ENCODE data around the gene FLACC1. TPM values are rescaled to one million over a fixed set of nuclear protein-coding genes. Genes with fewer than 3 reads are reported as not detected.

Gene FLACC1
- total and polyA plus RNA-seq, 9 of the 15 experiments (the other 6 are each of a cell fraction or from before 2014, with no cell fraction given) = 0.07 to 0.68 (median 0.22) TPM; not detected in 2

- TF ChIP-seq MBD1 (CRISPR knock-in tag; IDR thresholded peaks at IDR 0.05) = no peak
- TF ChIP-seq CEBPZ (IDR thresholded peaks at IDR 0.05; ENCODE audit: borderline replicate concordance, low read depth, low read length) = no peak
- TF ChIP-seq CBX1 (IDR thresholded peaks at IDR 0.05; ENCODE audit: low read depth) = no peak
- TF ChIP-seq U2AF1 (optimal IDR thresholded peaks at IDR 0.05; ENCODE audit: low read depth, low read length) = no peak
- no peak for TF ChIP-seq ETV5 (CRISPR knock-in tag; IDR thresholded peaks at IDR 0.05; ENCODE audit: low read depth)
- no peak for TF ChIP-seq ZFP30 (CRISPR knock-in tag; IDR thresholded peaks at IDR 0.05; ENCODE audit: borderline replicate concordance)
- TF ChIP-seq THRB (CRISPR knock-in tag; conservative IDR thresholded peaks at IDR 0.05) = no peak
- TF ChIP-seq FIP1L1 (IDR thresholded peaks at IDR 0.05; ENCODE audit: low read depth, low read length, poor library complexity, severe bottlenecking) = no peak
- peak; percentile 81 for TF ChIP-seq ATF4 (CRISPR knock-in tag; IDR thresholded peaks at IDR 0.05)
- TF ChIP-seq STAT5A (IDR thresholded peaks at IDR 0.05; ENCODE audit: borderline replicate concordance, low read length) = peak; percentile 79
- TF ChIP-seq XRCC4 (IDR thresholded peaks at IDR 0.05; ENCODE audit: extremely low read depth, insufficient read depth, insufficient read length) = no peak
- TF ChIP-seq ZBTB7A (IDR thresholded peaks at IDR 0.05; ENCODE audit: borderline replicate concordance, control insufficient read depth, low read depth, low read length) = no peak
- no peak for TF ChIP-seq KAT2B (IDR thresholded peaks at IDR 0.05; ENCODE audit: low read depth, low read length)
- no peak for TF ChIP-seq COPS2 (conservative IDR thresholded peaks at IDR 0.05)
- no peak for TF ChIP-seq NRF1 (conservative IDR thresholded peaks at IDR 0.05 in 1 of 2, IDR thresholded peaks at IDR 0.05 in 1 of 2)
- TF ChIP-seq CHD1 (IDR thresholded peaks at IDR 0.05; ENCODE audit: low read length) = no peak
- peak; percentile 47 for TF ChIP-seq CBFA2T3 (IDR thresholded peaks at IDR 0.05)
- TF ChIP-seq SMARCA4 (IDR thresholded peaks at IDR 0.05) = peak; percentile 62
- no peak for TF ChIP-seq NEUROD1 (IDR thresholded peaks at IDR 0.05; ENCODE audit: borderline replicate concordance, low read depth, low read length, partially characterized antibody)
- no peak for TF ChIP-seq SAFB2 (IDR thresholded peaks at IDR 0.05; ENCODE audit: borderline replicate concordance, low read depth, low read length, severe bottlenecking)
- TF ChIP-seq CEBPG (CRISPR knock-in tag; IDR thresholded peaks at IDR 0.05) = peak; percentile 89
- peak; percentile 99 to 100 for TF ChIP-seq CEBPG (tag; conservative IDR thresholded peaks at IDR 0.05 in 1 of 2, IDR thresholded peaks at IDR 0.05 in 1 of 2)
Observed at GRCh38 chr2:201406077-201406662, 49.0 kb upstream of the FLACC1 start (continued).
